NT2/D1 (cell line): Measurements from ENCODE around the gene HMGCLL1.

Experiments
- DNase-seq: peaks from one replicate; pipeline ENCODE4 v3.0.0-alpha.2; 2011; ENCODE audit warnings: low read depth, low spot score
- H3K27me3 ChIP-seq: 2 replicates; pipeline ENCODE4 v1.6.0; 2011; ENCODE audit warnings: mild to moderate bottlenecking; ENCODE audit not compliant: insufficient read length, insufficient read depth
- H3K36me3 ChIP-seq: 2 replicates; pipeline ENCODE4 v1.6.1; 2011; ENCODE audit warnings: mild to moderate bottlenecking, low read length, mixed read lengths; ENCODE audit not compliant: insufficient read depth, insufficient read length
- H3K4me1 ChIP-seq: 2 replicates; pipeline ENCODE4 v1.5.1; 2011; ENCODE audit not compliant: insufficient read depth, insufficient read length
- H3K4me3 ChIP-seq: 2 replicates; pipeline ENCODE4 v1.5.1; 2011; ENCODE audit warnings: low read depth; ENCODE audit not compliant: insufficient read length
- H3K9ac ChIP-seq: 2 replicates; pipeline ENCODE4 v1.6.0; 2011; ENCODE audit warnings: low read depth; ENCODE audit not compliant: insufficient read length
- H3K9me3 ChIP-seq: 2 replicates; pipeline ENCODE4 v1.5.1; 2011; ENCODE audit warnings: mild to moderate bottlenecking, low read length; ENCODE audit not compliant: insufficient read depth
- SUZ12 ChIP-seq: IDR thresholded peaks from 2 replicates; pipeline ENCODE4 v1.6.1; 2011; ENCODE audit not compliant: insufficient read length, insufficient read depth; ENCODE audit errors: extremely low read depth
- YY1 ChIP-seq: IDR thresholded peaks from 2 replicates; pipeline ENCODE4 v1.6.1; 2011; ENCODE audit not compliant: insufficient read length, insufficient read depth
- ZNF274 ChIP-seq: IDR thresholded peaks from 2 replicates; pipeline ENCODE4 v1.6.1; 2011; ENCODE audit warnings: mild to moderate bottlenecking, low read depth, low read length

Gene HMGCLL1

GRCh38 chr6:55578537-55579363 is at the start of gene HMGCLL1:
HMGCLL1 (minus strand) TSS chr6:55579192; CDS start chr6:55579055, 137 bp downstream.
- DNase-seq: peak; percentile 32

GRCh38 chr6:55621993-55622392 is 43.0 kb upstream of the HMGCLL1 start:
- no peaks in the 10 kb centered on the region for H3K36me3 ChIP-seq
- no peaks in the 10 kb centered on the region for H3K9me3 ChIP-seq
- H3K4me1 ChIP-seq: no peaks in the 10 kb centered on the region
- H3K27me3 ChIP-seq: no peaks in the 10 kb centered on the region
- H3K4me3 ChIP-seq: no peak overlapping the region
- no peak overlapping the region for H3K9ac ChIP-seq
- TF ChIP-seq SUZ12 (no peak), YY1 (no peak), ZNF274 (no peak)
- no peak for DNase-seq

More at GRCh38 chr6:55578537-55579363, at the start of gene HMGCLL1:
- no peak for TF ChIP-seq ZNF274
- TF ChIP-seq SUZ12: no peak
- TF ChIP-seq YY1: no peak
- Histone ChIP-seq H3K27me3 (peaks cover 9% of the 10 kb centered on the region), H3K4me3 (peak within 1 kb of the TSS; percentile 74), H3K9ac (peak within 1 kb of the TSS; percentile 61), H3K9me3 (no peaks in the 10 kb centered on the region), H3K4me1 (no peaks in the 10 kb centered on the region), H3K36me3 (no peaks in the 10 kb centered on the region)

GRCh38 chr6:55621244-55621643 is 42.3 kb upstream of the HMGCLL1 start:
- no peak overlapping the region for H3K9ac ChIP-seq
- no peak for DNase-seq

GRCh38 chr6:55617272-55617671 is 38.3 kb upstream of the HMGCLL1 start:
- Histone ChIP-seq H3K4me1 (no peaks in the 10 kb centered on the region), H3K27me3 (no peaks in the 10 kb centered on the region), H3K9ac (no peak overlapping the region), H3K4me3 (no peak overlapping the region), H3K9me3 (no peaks in the 10 kb centered on the region), H3K36me3 (no peaks in the 10 kb centered on the region)
- TF ChIP-seq YY1 (no peak), ZNF274 (no peak), SUZ12 (no peak)
- peak; percentile 9 for DNase-seq

More at GRCh38 chr6:55621244-55621643, 42.3 kb upstream of the HMGCLL1 start:
- no peaks in the 10 kb centered on the region for H3K36me3 ChIP-seq
- H3K27me3 ChIP-seq: no peaks in the 10 kb centered on the region
- TF ChIP-seq ZNF274 (no peak), YY1 (no peak)
- no peaks in the 10 kb centered on the region for H3K4me1 ChIP-seq
- no peaks in the 10 kb centered on the region for H3K9me3 ChIP-seq
- no peak overlapping the region for H3K4me3 ChIP-seq

GRCh38 chr6:55604021-55604420 is 25.0 kb upstream of the HMGCLL1 start:
- Histone ChIP-seq H3K4me1 (no peaks in the 10 kb centered on the region), H3K9ac (no peak overlapping the region), H3K9me3 (no peaks in the 10 kb centered on the region), H3K36me3 (no peaks in the 10 kb centered on the region), H3K27me3 (no peaks in the 10 kb centered on the region), H3K4me3 (no peak overlapping the region)
- DNase-seq: no peak
- no peak for TF ChIP-seq SUZ12
- TF ChIP-seq ZNF274: no peak
- no peak for TF ChIP-seq YY1

GRCh38 chr6:55601120-55601519 is 22.1 kb upstream of the HMGCLL1 start:
- Histone ChIP-seq H3K4me1 (no peaks in the 10 kb centered on the region), H3K9ac (no peak overlapping the region), H3K27me3 (no peaks in the 10 kb centered on the region), H3K9me3 (no peaks in the 10 kb centered on the region), H3K4me3 (no peak overlapping the region), H3K36me3 (no peaks in the 10 kb centered on the region)
- no peak for DNase-seq
- TF ChIP-seq SUZ12 (no peak), YY1 (no peak), ZNF274 (no peak)

GRCh38 chr6:55594442-55594841 is 15.4 kb upstream of the HMGCLL1 start:
- H3K9ac ChIP-seq: no peak overlapping the region
- no peaks in the 10 kb centered on the region for H3K9me3 ChIP-seq
- no peak overlapping the region for H3K4me3 ChIP-seq
- H3K27me3 ChIP-seq: no peaks in the 10 kb centered on the region
- no peak for DNase-seq
- no peaks in the 10 kb centered on the region for H3K4me1 ChIP-seq
- no peaks in the 10 kb centered on the region for H3K36me3 ChIP-seq
- TF ChIP-seq ZNF274 (no peak), SUZ12 (no peak), YY1 (no peak)
